GM12892 (cell line): ENCODE results near the gene SGPP2.

ENCODE experiments used
- POLR2A ChIP-seq: IDR thresholded peaks from 2 replicates; pipeline ENCODE4 v1.6.1; 2011; ENCODE audit warnings: low read depth, low read length, control low read depth
- POLR2AphosphoS5 ChIP-seq: IDR thresholded peaks from 2 replicates; pipeline ENCODE4 v1.6.1; 2011; ENCODE audit warnings: low read depth, low read length, control low read depth
- TAF1 ChIP-seq: IDR thresholded peaks from 2 replicates; pipeline ENCODE4 v1.6.1; 2011; ENCODE audit warnings: low read depth, mild to moderate bottlenecking, control low read depth, low read length, borderline replicate concordance

DNA sequence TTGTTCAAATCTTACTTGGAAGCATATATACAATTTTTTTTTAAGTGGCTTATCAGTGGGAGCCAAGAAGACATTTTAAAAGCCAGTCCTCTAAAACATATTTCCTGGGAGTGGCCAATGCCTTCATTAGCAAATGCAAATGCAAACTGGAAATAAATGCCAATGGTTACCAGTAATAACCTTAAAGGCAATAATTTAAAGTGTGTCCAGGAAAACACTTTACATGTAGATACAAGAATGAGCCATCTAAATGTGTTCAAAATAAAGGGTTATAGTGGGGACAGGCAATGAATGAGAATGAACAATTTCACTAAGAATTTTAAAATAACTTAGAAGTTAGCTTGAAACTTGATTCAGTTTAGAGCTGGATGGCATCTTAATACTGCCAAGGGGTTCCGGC lies 167.3 kb downstream of the SGPP2 start:
- TF ChIP-seq POLR2A = no peak
- TF ChIP-seq TAF1 = no peak
- no peak for TF ChIP-seq POLR2AphosphoS5
